H9 (cell line): ENCODE data around the gene ANKRD55. TPM values are rescaled to one million over a fixed set of nuclear protein-coding genes. Genes with fewer than 3 reads are reported as not detected.

ENCODE experiments used
- DNase-seq: peaks from one replicate; pipeline ENCODE4 v3.0.0-alpha.2; 2017
- H2AFZ ChIP-seq: one replicate; pipeline ENCODE4 v1.6.1; 2013; ENCODE audit warnings: mild to moderate bottlenecking, low read length, control low read depth, moderate library complexity
- H2AK5ac ChIP-seq: 2 replicates; pipeline ENCODE4 v1.6.1; 2013; ENCODE audit warnings: low read length, control low read depth, mixed read lengths; ENCODE audit not compliant: insufficient read length
- H2BK120ac ChIP-seq: one replicate; pipeline ENCODE4 v1.6.1; 2013; ENCODE audit warnings: low read depth, mild to moderate bottlenecking, low read length, control low read depth, inconsistent platforms; ENCODE audit not compliant: poor library complexity, severe bottlenecking
- H2BK12ac ChIP-seq: 2 replicates; pipeline ENCODE4 v1.6.1; 2013; ENCODE audit warnings: low read length, control low read depth, mixed read lengths, low read depth; ENCODE audit not compliant: insufficient read length
- H2BK15ac ChIP-seq: 2 replicates; pipeline ENCODE4 v1.6.1; 2013; ENCODE audit warnings: low read depth, low read length, control low read depth
- H2BK20ac ChIP-seq: one replicate; pipeline ENCODE4 v1.6.1; 2013; ENCODE audit warnings: low read depth, mild to moderate bottlenecking, low read length, control low read depth, inconsistent platforms; ENCODE audit not compliant: poor library complexity, severe bottlenecking
- H2BK5ac ChIP-seq: 2 replicates; pipeline ENCODE4 v1.6.1; 2013; ENCODE audit warnings: low read length, control low read depth, mixed read lengths; ENCODE audit not compliant: insufficient read length
- H3K14ac ChIP-seq: 2 replicates; pipeline ENCODE4 v1.6.1; 2013; ENCODE audit warnings: low read length, control low read depth; ENCODE audit not compliant: insufficient read depth
- H3K18ac ChIP-seq: 2 replicates; pipeline ENCODE4 v1.6.1; 2013; ENCODE audit warnings: low read depth, mild to moderate bottlenecking, mixed read lengths, low read length, control low read depth; ENCODE audit not compliant: insufficient read length
- H3K23ac ChIP-seq: 2 replicates; pipeline ENCODE4 v1.6.1; 2013; ENCODE audit warnings: low read length, control low read depth, mixed read lengths, low read depth; ENCODE audit not compliant: insufficient read length
- H3K23me2 ChIP-seq: 2 replicates; pipeline ENCODE4 v1.6.1; 2013; ENCODE audit warnings: low read depth, mild to moderate bottlenecking, mixed read lengths, low read length, control low read depth; ENCODE audit not compliant: insufficient read length, poor library complexity, severe bottlenecking
- H3K27ac ChIP-seq: 2 replicates; pipeline ENCODE4 v1.5.1; 2013; ENCODE audit warnings: low read length, control low read depth, mixed read lengths, low read depth; ENCODE audit not compliant: insufficient read length
- H3K27me3 ChIP-seq: 2 replicates; pipeline ENCODE4 v1.6.1; 2013; ENCODE audit warnings: low read length, control low read depth, inconsistent platforms; ENCODE audit not compliant: insufficient read depth
- H3K4ac ChIP-seq: 2 replicates; pipeline ENCODE4 v1.6.1; 2013; ENCODE audit warnings: low read depth, mild to moderate bottlenecking, control low read depth, inconsistent platforms, low read length, moderate library complexity
- H3K4me1 ChIP-seq: 2 replicates; pipeline ENCODE4 v1.6.1; 2013; ENCODE audit warnings: low read length, control low read depth, inconsistent platforms; ENCODE audit not compliant: insufficient read depth
- H3K4me2 ChIP-seq: 2 replicates; pipeline ENCODE4 v1.6.1; 2013; ENCODE audit warnings: low read length, control low read depth, mixed read lengths; ENCODE audit not compliant: insufficient read length, insufficient read depth
- H3K56ac ChIP-seq: 2 replicates; pipeline ENCODE4 v1.6.1; 2013; ENCODE audit warnings: low read depth, mild to moderate bottlenecking, mixed read lengths, low read length, control low read depth; ENCODE audit not compliant: insufficient read length
- H3K79me1 ChIP-seq: 2 replicates; pipeline ENCODE4 v1.6.1; 2013; ENCODE audit warnings: low read depth, mild to moderate bottlenecking, moderate library complexity, low read length, control low read depth, inconsistent platforms; ENCODE audit not compliant: insufficient read depth, poor library complexity, severe bottlenecking
- H3K79me2 ChIP-seq: 2 replicates; pipeline ENCODE4 v1.6.1; 2013; ENCODE audit warnings: low read length, control low read depth, inconsistent platforms; ENCODE audit not compliant: insufficient read depth
- H3K9ac ChIP-seq: 2 replicates; pipeline ENCODE4 v1.6.1; 2013; ENCODE audit warnings: low read length, control low read depth, mixed read lengths; ENCODE audit not compliant: insufficient read length; ENCODE audit errors: extremely low read depth
- H3K9me3 ChIP-seq: one replicate; pipeline ENCODE4 v1.6.1; 2013; ENCODE audit warnings: low read depth, low read length, inconsistent platforms; ENCODE audit not compliant: control insufficient read depth
- H3T11ph ChIP-seq: one replicate; pipeline ENCODE4 v1.6.1; 2013; ENCODE audit warnings: mild to moderate bottlenecking, low read length, control low read depth, inconsistent platforms
- H4K20me1 ChIP-seq: one replicate; pipeline ENCODE4 v1.6.1; 2013; ENCODE audit not compliant: control insufficient read depth, insufficient read length, insufficient read depth
- H4K5ac ChIP-seq: 2 replicates; pipeline ENCODE4 v1.6.1; 2013; ENCODE audit warnings: low read depth, mild to moderate bottlenecking, mixed read lengths, low read length, control low read depth; ENCODE audit not compliant: insufficient read length
- H4K8ac ChIP-seq: replicated peaks from 2 replicates; pipeline ENCODE4 v1.6.1; 2013; ENCODE audit warnings: low read length, control low read depth, mixed read lengths, low read depth; ENCODE audit not compliant: insufficient read length
- H4K91ac ChIP-seq: 2 replicates; pipeline ENCODE4 v1.6.1; 2013; ENCODE audit warnings: low read depth, mild to moderate bottlenecking, moderate library complexity, mixed read lengths, low read length, control low read depth; ENCODE audit not compliant: insufficient read length
- H3K27ac Mint-ChIP-seq, 3 experiments: 2 replicates in 2 of 3; 3 replicates in 1 of 3; pipeline ENCODE4 v1.8.0; 2020 to 2021; ENCODE audit warnings: mixed read lengths in 3 of 3, mild to moderate bottlenecking in 1 of 3, moderate library complexity in 1 of 3
- H3K27me3 Mint-ChIP-seq: 2 replicates; pipeline ENCODE4 v1.8.0; 2021; ENCODE audit warnings: low read depth, mild to moderate bottlenecking, moderate library complexity, mixed read lengths
- H3K36me3 Mint-ChIP-seq, 3 experiments: 2 replicates in 2 of 3; 3 replicates in 1 of 3; pipeline ENCODE4 v1.8.0; 2020 to 2021; ENCODE audit warnings: low read depth in 3 of 3, mixed read lengths in 3 of 3; ENCODE audit not compliant: insufficient read depth in 1 of 3
- H3K4me1 Mint-ChIP-seq, 2 experiments: 2 replicates each; pipeline ENCODE4 v1.8.0; 2020; ENCODE audit warnings: mixed read lengths in 2 of 2
- H3K4me3 Mint-ChIP-seq, 2 experiments: 2 replicates in 1 of 2; 3 replicates in 1 of 2; pipeline ENCODE4 v1.8.0; 2020 to 2021; ENCODE audit warnings: mild to moderate bottlenecking in 2 of 2, mixed read lengths in 2 of 2, moderate library complexity in 1 of 2
- H3K9me3 Mint-ChIP-seq, 2 experiments: 2 replicates in 1 of 2; 3 replicates in 1 of 2; pipeline ENCODE4 v1.8.0; 2020; ENCODE audit warnings: mild to moderate bottlenecking in 2 of 2, mixed read lengths in 2 of 2, moderate library complexity in 1 of 2
- WGBS: extraction: QIAGEN DNeasy Blood & Tissue Kit; methylation state at CpG from one replicate; pipeline ENCODE4 v1.1.7; 2013; ENCODE audit warnings: missing lambda C conversion rate, low lambda C conversion rate, mixed read lengths; ENCODE audit not compliant: insufficient read length; ENCODE audit errors: extremely low coverage; 5-methylcytosine and 5-hydroxymethylcytosine counted together
- total RNA-seq: library from RNA; stranded (reverse); gene quantifications from 2 replicates; pipeline ENCODE4 v1.2.1, GENCODE V29; 2021
- TF ChIP-seq, protein P1 (sequence below): fragments of 200-600 bp; sonication (generic); conservative IDR thresholded peaks from 3 replicates; pipeline ENCODE4 v1.8.0; 2021; ENCODE audit warnings: antibody characterized with exemption, mild to moderate bottlenecking

ANKRD55 gene
- total RNA-seq, 1 experiment from 2014 or later = not detected

DNA sequence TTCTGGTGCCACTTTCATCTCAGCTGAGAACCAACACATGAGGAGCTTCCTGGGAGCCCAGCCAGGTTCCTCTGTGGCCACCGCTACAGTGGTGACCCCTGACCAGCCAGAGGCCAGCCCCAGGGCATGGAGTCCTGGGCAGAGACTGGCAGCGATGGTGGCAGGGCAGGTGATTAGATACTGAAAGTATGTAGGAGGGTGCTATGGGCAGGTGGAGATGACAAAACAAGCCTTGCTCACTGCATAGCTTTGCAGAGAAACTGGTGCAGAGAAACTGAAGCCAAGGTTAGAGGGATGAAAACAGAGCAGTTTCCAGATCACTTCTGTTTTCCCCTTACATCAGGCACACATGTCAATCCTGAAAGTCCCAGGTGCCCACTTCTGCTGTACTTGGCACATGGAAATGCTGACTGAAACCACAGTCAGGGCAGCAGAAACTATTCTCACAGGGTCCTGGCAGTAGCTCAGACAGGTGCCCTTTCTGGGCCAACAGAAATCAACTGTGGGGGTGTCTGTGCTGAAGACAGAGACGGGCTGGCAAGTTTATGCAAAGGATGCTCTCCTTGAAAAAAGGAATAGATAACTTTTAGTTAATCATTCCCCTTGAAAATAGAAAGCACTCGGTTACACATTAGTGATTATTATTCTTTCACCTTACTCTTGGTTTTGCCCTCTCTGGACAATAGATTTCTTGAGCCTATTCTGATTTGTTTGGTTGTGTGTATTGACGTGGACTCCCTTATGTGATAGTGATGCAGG lies 90.3 kb downstream of the ANKRD55 start:
- no peaks in the 10 kb centered on the region for H3K79me1 ChIP-seq
- no peak overlapping the region for H3K4me2 ChIP-seq
- Mint-ChIP-seq H3K4me3 (no peak overlapping the region), H3K27me3 (no peaks in the 10 kb centered on the region), H3K4me1 (peaks cover 3 to 4% of the 10 kb centered on the region in 2 experiments; a peak in 2 of 4 replicates), H3K27ac (no peak overlapping the region), H3K9me3 (no peaks in the 10 kb centered on the region), H3K36me3 (no peaks in the 10 kb centered on the region)
- H2AFZ ChIP-seq = no peak overlapping the region
- H3K18ac ChIP-seq = no peak overlapping the region
- H4K91ac ChIP-seq = no peak overlapping the region
- H3T11ph ChIP-seq = no peak overlapping the region
- no peaks in the 10 kb centered on the region for H3K9me3 ChIP-seq
- no peak overlapping the region for H2BK20ac ChIP-seq
- no peak overlapping the region for H3K27ac ChIP-seq
- H4K5ac ChIP-seq = no peak overlapping the region
- no peak for DNase-seq
- H2AK5ac ChIP-seq = no peak overlapping the region
- H2BK15ac ChIP-seq = no peak overlapping the region
- H3K4me1 ChIP-seq = no peaks in the 10 kb centered on the region
- no peak overlapping the region for H3K23ac ChIP-seq
- no peak overlapping the region for H4K8ac ChIP-seq
- no peaks in the 10 kb centered on the region for H3K27me3 ChIP-seq
- no peak overlapping the region for H2BK120ac ChIP-seq
- no peak overlapping the region for H3K9ac ChIP-seq
- H3K14ac ChIP-seq = no peak overlapping the region
- no peak overlapping the region for H3K56ac ChIP-seq
- H4K20me1 ChIP-seq = no peaks in the 10 kb centered on the region
- H3K23me2 ChIP-seq = no peaks in the 10 kb centered on the region
- TF ChIP-seq, protein P1, sequence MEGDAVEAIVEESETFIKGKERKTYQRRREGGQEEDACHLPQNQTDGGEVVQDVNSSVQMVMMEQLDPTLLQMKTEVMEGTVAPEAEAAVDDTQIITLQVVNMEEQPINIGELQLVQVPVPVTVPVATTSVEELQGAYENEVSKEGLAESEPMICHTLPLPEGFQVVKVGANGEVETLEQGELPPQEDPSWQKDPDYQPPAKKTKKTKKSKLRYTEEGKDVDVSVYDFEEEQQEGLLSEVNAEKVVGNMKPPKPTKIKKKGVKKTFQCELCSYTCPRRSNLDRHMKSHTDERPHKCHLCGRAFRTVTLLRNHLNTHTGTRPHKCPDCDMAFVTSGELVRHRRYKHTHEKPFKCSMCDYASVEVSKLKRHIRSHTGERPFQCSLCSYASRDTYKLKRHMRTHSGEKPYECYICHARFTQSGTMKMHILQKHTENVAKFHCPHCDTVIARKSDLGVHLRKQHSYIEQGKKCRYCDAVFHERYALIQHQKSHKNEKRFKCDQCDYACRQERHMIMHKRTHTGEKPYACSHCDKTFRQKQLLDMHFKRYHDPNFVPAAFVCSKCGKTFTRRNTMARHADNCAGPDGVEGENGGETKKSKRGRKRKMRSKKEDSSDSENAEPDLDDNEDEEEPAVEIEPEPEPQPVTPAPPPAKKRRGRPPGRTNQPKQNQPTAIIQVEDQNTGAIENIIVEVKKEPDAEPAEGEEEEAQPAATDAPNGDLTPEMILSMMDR = no peak
- WGBS = no CpG with 5 or more reads among the region's 5 CpGs
- no peaks in the 10 kb centered on the region for H3K79me2 ChIP-seq
- no peak overlapping the region for H2BK12ac ChIP-seq
- H2BK5ac ChIP-seq = no peak overlapping the region
- H3K4ac ChIP-seq = no peak overlapping the region
